GM21528 (cell line): ENCODE results near the gene RANBP6.
A peak's percentile ranks its signal among the peaks of the same experiment; 100 is the strongest.
"Not testable (repeated sequence)": the region's sequence is repeated elsewhere in the genome, so short reads cannot be mapped to it uniquely, and the experiment has no call there.

ENCODE experiments used
- ATAC-seq: cut with Tn5 transposase; IDR thresholded peaks from one replicate; pipeline ENCODE4 v1.9.1; 2021; ENCODE audit warnings: mild to moderate bottlenecking, moderate library complexity; ENCODE audit not compliant: unreplicated experiment, low FRiP score

Gene RANBP6

DNA sequence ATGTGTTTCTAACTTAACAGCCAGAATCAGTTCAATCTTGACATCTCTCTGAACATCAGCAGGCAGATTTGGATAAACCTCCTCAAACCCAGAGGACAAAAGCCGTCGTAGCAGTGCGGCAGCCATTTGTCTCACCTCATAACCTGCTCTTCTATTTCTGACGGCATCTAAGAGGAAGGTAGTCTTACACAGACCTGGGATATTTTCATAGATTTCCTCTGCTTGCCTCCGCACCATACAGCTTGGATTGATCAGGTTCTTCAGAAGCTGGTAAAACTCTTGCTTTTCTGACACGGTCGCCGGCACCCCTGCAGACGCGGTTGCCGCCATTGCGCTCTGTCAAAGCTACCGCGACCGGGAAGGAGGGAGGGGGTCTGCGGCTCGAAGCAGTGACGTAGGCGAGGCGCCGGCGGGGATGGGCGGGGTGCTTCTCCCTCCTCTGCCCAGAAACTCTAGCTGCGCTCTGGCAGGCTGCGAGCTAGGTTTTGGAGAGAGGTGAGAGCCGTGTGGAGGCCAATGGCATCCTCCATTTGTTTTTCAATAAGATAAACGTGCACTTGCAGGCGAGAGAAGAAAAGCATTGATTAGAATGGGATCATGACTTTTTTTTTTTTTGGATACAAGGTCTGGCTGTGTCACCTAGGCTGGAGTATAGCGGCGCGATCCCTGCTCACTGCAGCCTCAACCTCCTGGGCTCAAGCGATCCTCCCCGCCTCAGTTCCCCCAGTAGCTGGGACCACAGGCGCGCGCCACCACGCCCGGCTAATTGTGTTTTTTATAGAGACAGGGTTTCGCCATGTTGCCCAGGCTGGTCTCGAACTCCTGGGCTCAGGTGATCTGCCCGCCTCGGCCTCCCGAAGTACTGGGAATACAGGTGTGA, at the start of gene RANBP6:
Gene RANBP6, minus strand, starts transcription at position 347 of the 880 bp plus-strand sequence. Its CDS starts 17 bp downstream, at position 330.
- peak; percentile 95 for ATAC-seq

GRCh38 chr9:6063146-6063545, 47.7 kb upstream of the RANBP6 start:
- ATAC-seq: not testable (repeated sequence)

DNA sequence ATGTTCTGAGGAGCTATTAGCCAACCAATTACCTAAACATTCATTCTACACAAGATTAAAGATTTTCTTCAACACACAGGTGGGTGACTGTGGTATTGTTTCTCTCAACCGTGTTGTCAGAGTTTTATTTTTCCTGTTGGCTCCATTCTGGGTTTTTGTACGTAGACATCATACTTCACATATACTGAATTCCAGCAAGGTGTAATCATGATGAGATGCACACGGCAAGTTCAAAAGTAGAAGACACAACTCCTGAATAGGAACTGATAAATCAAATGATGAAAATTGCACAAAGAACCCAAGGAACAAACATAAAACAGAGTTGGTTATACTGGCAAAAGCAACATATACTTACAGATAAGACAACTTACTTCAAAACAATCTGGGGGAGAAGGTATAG, 40.2 kb upstream of the RANBP6 start:
- ATAC-seq: no peak

GRCh38 chr9:6055216-6055615, 39.8 kb upstream of the RANBP6 start:
- ATAC-seq: no peak

DNA sequence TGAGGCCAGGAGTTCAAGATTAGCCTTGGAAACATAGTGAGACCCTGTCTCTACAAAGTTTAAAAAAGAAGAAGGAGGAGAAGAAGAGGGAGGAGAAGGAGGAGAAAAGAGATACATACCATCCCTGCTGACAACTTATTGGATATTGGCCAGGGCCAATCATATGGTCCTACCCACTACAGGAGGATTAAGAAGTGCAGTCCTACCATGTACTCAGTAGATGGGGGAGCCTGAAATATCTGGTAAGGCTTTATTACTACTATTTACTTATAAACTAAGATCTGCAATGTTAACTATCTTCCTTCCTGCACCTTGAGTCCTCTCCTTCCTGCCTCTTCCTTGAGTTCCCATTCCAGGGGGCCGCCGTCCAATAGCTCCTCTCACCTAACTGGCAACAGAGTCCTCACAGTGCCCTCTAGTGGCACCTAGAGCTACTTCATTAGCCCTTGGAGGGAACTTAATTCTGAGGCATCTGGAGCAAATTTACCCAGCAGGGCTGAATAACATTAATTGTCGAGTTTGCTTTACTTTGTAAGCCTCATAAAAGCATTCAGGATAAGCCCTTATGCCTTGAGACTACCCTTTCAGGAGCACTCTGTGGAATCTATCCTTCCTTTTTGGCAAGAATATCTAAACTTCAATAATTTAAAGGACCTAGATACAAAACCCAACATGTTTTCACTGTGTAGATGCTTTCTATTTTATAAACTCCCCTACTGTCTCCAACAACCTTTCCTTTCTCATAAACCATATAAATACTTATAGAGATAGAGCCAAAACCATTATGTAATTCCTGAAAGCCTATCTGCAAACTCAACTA, 39.1 kb upstream of the RANBP6 start:
- no peak for ATAC-seq

GRCh38 chr9:6052293-6052919, 37.0 kb upstream of the RANBP6 start:
- no peak for ATAC-seq

DNA sequence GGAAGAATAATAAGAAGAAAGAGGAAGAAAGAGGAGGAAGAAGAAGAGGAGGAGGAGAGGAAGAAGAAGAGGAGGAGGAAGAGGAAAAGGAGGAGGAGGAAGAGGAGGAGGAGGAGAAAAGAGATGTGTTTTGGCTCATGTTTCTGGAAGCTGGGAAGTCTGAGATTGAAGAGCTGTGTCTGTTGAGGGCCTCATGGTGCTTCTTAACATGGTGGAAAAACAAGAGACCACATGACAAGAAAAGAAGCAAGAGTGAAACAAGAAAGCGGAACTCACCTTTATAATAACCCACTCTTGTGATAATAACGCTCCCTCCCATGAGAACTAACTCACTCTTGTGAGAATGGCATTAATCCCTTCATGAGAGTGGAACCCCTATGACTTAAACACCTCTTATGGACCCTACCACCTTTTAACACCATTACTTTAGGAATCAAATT, 36.1 kb upstream of the RANBP6 start:
- peak; percentile 49 for ATAC-seq

GRCh38 chr9:6049798-6050197, 34.4 kb upstream of the RANBP6 start:
- ATAC-seq: no peak

GRCh38 chr9:6048039-6048438, 32.6 kb upstream of the RANBP6 start:
- no peak for ATAC-seq

DNA sequence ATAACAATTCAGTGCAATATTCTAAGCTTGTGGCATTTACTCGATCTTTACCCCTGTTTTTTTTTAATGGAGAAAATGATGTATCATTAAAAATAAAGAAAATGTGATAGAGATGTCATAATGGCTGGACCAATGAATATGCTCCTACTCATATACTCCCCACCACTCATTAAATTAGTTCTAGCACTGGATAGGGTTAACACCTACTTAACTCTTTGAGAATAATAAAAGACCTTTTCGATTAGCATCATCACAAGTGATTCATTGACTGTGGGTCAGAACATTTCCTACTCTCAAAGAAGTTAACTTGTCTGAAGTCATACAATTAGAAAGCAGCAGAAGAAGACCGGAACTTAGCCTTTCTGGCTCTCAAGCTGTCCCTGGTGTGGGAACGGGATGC, 31.6 kb upstream of the RANBP6 start:
- no peak for ATAC-seq

- no peak for ATAC-seq
These were observed 29.9 kb upstream of the RANBP6 start for GRCh38 chr9:6045364-6045763.

- ATAC-seq: no peak
These were observed 24.7 kb upstream of the RANBP6 start for GRCh38 chr9:6040077-6040476.

DNA sequence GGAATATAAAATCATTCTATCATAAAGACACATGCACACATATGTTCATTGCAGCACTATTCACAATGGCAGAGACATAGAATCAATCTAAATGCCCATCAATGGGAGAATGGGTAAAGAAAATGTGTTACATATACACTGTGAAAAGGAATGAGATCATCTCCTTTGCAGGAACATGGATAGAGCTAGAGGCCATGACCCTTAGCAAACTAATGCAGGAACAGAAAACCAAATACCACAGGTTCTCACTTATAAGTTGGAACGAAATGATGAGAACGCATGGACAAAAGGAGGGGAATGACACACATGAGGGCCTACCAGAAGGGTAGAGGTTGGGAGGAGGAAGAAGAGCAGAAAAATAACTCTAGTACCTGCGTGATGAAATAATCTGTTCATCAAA, 21.0 kb upstream of the RANBP6 start:
- no peak for ATAC-seq

- no peak for ATAC-seq
These were observed 19.5 kb upstream of the RANBP6 start for GRCh38 chr9:6034954-6035353.

DNA sequence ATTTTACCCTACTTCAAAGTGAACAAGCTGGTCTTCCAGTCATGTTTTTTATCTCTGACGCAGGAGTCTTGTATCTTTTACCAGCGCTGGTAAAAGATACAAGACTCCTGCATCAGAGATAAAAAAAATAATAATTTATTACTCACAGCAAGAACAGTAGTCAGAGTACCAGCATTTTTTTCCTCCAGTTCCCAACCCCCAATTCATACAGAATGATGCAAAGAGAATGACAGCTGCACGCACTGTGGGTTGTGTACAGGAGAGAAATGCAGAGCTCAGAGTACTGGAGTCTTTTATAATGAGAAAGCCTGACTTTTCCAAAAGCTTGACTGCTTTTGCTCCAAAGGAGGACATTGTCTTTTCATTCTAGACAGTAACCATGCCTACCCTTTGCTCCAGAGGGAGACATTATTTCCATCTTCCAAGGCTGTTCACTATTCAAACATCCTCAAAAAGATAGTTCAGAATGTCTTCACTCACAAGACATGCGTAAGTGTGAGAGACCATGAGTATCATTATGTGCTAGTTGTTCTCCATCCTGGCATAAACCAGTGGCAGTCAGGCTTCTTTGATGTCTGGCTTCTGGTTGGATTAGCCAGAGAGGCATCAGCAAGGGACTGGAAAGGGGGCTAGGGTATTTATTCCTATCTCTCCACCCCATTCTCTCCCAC, 14.3 kb upstream of the RANBP6 start:
- no peak for ATAC-seq

- ATAC-seq: no peak
These were observed 8.7 kb upstream of the RANBP6 start for GRCh38 chr9:6024035-6024554.

- not testable (repeated sequence) for ATAC-seq
These were observed 1.6 kb upstream of the RANBP6 start for GRCh38 chr9:6016975-6017374.

DNA sequence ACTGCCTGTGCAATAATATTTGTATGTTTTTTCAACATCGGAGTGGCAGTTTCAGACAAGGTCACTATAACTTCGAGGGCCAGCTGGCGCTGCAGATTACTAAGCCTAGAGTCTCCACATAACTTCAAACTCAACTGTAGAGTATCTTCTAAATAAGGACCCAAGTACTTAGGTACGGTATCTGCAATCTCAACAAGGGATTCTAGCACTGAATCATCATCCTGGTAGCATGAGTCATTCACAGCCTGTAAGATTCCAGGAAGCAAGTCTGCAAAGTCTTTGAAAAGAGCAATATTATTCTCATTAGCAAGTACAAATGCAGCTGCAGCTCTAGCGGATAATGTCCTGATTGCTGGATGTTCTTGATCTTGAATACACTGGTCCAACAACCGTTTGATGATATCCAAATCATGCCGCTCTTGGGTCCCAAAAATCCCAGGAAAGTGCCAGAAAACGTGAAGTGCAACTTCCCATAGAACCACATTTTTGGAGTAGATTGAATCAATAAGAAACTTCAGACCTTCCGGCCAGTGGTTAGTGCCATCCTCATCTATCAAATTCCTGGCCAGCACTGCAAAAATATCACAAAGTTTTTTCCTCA, 654 bp downstream of the RANBP6 start:
- ATAC-seq: no peak

DNA sequence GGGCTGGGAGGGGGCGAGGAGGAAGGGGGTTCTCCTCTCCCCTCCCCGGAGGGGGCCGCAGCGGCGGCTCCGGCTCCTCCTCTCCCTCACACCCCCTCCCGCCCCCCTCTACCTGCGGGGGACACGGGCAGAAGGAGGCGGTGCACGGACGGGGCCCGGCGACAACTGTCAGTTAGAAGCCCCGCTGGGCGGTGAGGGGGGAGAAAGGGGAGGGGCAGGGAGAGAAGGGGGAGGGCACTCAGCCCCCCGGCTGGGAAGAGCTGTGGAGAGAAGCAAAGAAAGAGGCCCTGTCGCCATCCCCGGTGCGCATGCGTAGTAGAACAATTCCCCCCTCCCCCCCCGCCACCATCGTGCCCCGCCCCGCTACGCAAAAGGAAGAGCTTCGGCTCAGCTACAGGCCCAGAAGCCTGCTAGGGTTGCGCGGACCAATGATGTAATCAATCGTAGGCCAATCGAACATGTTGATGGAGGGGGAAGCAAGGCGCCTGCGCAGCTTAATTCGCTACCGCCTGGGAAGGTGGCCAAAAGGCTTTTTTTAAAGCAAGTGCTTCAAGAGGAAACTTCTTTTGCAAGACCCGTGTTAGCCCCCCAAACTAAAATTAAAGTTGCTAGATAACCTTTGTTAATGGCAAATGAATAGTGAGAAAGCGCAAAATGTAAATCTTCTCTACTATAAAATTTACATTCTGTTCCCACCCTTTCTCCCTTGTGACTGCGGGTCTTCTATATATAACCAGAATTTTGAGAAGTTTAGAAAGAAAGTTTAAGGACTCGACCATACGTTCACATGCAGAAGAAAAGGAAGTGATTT, 7.0 kb downstream of the RANBP6 start:
- ATAC-seq: peak; percentile 72
